GM19324 (cell line): Measurements from ENCODE around the gene MAST4.
A peak's percentile ranks its signal among the peaks of the same experiment; 100 is the strongest.

Source experiments
- ATAC-seq: cut with Tn5 transposase; IDR thresholded peaks from one replicate; pipeline ENCODE4 v1.9.1; 2021; ENCODE audit warnings: mild to moderate bottlenecking, moderate library complexity; ENCODE audit not compliant: unreplicated experiment, low FRiP score

The MAST4 gene

DNA sequence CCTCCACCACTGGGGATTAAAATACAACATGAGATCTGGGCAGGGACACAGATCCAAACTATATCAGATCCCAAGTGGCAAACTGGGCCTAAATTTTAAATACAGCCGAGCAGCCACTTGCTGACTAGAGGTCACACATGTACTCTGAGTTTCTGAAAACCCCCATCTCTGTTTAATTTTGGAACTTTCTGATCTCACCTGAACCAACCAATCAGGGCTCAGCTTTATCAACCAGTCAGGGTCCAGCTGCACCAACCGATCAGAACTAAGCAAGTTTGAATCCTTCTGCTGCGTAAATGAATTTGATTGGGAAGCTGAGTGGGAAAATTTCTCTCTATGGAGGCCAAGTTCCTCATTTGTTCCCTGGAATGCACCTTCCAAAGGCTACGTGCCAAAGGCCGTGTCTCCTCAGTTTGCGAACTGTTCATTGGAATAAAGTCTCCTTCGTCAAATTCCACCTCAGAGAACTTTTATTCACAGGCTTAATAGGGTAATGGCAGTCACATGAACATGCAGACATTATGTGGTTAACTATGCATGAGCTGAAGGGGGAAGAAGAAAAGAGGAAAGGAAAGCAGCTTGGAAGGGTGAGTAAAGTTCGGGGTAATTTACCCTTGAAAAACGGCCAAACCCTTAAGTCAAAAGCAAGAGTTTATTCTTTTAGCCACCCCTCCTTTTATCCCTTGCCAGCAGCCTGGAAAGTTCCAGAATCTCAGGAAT, 596.7 kb downstream of the MAST4 start:
- no peak for ATAC-seq

- ATAC-seq, result no peak
Observed at GRCh38 chr5:67193439-67193807, 597.2 kb downstream of the MAST4 start.

- ATAC-seq, result no peak
Observed at GRCh38 chr5:67194166-67194565, 598.0 kb downstream of the MAST4 start.

DNA sequence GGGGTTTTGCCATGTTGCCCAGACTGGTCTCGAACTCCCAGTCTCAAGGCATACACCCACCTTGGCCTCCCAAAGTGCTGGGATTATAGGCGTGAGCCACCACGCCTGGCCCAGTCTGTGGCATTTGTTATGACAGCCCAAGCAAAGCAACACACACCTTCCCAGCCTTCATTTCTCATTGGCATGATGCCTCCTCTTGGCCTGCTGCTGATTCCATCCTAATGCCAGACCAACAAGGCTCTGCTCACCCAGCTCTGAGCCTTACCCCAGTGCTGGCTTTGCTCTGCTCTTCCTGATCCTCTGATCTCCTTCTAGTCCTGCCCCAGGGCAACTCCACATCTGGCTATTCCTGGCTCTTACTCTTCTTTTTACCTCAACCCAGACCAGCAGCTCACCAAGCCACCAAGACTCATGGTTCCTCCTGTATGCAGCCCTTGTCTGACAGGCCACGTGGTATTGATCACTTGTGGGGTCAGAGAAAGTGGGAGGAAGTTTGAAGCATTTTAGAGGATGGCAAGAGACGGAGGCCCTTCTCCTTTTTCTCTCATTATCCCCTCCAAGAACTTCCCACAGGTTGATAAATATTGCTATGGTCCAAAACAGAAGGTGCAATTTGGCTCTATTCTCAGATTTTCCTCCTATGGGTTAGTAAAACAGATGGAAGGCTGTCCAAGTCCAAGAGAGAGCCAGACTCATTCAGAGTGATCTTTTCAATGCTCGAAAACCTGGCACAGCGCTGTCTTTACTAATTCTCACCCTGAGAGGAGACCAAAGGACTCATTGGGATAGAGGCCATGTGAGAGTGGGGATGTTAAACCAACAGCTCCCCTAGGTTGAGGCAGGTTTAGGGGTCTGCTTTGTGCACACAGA, 599.4 kb downstream of the MAST4 start:
- peak; percentile 47 for ATAC-seq

- ATAC-seq, result peak; percentile 46
Observed at GRCh38 chr5:67196537-67197059, 600.4 kb downstream of the MAST4 start, which contains the start of gene CD180. Gene CD180, minus strand, starts transcription at chr5:67196799. Its CDS starts 158 bp downstream, at chr5:67196641.

DNA sequence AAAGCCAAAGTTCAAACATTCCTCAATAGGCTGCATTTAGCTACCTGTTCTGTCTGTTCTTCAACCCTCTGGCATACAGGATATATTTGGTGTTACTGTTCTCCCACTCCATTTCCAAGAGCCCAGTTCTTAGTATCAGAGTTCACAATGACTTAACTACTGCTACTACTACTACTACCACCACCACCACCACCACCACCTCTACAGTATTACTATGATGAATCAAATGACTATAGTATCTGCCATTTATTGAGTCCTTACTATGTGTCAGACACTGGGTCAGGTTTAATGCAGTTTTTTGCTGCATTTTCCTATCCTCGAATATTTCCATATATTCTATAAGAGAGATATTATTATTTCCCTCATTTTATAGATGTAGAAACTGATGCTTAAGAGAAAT, 601.3 kb downstream of the MAST4 start:
- ATAC-seq, result no peak

DNA sequence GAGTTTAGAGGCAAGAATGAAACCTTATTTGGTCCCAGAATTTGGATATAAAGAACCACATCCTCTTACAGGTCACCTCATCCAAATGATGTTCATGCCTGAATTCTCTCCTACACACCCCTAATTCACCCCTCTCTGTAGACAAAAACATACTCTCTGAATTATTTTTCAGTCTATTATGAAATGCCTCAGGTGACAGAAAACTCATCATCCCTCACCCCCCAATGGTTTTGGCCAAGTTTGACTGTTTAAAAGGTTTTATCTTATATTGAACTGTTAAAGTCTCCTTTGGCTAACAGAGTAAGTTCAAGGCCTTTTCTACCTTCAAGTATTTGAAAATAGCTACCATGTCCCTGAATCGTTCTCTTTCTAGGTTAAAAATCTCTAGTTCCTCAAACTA, 602.7 kb downstream of the MAST4 start:
- ATAC-seq, result no peak

DNA sequence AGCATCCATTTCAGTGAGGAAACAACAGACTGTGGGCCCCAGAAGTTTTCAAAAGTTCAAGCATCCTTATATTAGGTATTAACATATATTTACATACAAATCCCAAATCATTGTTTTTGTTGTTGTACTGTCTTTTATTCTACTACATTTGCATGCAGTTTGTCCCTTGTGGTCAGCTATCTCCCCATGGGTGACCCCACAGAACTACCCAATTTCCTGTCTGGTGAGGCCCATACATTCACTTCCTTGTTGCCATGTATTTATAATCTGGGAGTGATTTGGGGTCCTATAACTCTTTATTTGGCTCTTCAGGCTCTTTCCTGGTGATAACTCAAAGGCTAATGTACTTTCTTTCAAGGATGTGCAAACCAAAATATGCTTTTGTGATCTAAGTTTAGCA, 603.7 kb downstream of the MAST4 start:
- no peak for ATAC-seq

GRCh38 chr5:67200809-67201562, 604.8 kb downstream of the MAST4 start:
- ATAC-seq, result no peak

DNA sequence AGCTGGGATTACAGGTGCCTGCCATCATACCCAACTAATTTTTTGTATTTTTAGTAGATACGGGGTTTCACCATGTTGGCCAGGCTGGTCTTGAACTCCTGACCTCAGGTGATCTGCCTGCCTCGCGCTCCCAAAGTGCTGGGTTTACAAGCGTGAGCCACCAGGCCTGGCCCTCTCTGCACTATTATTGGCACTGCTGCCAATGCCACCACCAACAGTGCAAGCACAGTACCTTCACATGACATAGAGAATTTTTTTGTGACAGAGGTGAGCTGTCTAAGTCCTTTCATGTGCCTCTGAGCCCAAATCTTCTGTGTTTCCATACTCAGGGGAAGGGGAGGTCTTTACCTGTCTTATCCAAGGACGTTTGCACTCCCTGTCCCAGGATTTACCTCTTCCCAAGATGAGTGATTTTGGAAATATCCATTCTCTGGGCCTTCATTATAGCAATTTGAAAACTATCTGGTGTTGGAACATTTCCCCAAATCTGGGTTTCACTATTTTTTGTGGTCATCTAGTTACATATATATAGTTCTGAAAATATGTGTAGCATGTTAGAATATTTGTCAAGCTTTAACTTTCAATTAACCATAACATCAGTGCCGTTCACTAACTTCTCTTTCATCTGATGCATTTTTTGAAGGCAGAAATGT, 605.8 kb downstream of the MAST4 start:
- ATAC-seq, result no peak

GRCh38 chr5:67202828-67203227, 606.6 kb downstream of the MAST4 start:
- no peak for ATAC-seq

GRCh38 chr5:67203701-67204074, 607.5 kb downstream of the MAST4 start:
- ATAC-seq, result no peak

DNA sequence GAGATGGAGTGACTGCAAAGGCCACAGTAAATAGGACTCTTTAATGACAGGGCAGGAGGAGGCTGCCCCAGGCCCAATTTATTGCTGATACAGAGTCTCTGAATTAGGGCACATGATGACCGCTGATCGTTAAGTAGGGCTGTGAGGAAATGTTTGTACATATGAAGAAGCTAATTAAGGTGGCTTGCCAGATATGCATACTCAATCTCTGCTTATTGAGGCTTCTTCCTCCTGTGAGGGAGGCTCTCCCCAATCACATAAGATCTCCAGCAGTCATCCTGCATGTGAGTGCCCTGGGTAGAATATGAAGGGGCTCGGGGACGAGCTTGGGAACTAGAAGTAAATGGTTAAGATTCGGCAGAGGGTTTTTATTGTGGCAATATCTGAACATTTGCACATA, 608.6 kb downstream of the MAST4 start:
- no peak for ATAC-seq

DNA sequence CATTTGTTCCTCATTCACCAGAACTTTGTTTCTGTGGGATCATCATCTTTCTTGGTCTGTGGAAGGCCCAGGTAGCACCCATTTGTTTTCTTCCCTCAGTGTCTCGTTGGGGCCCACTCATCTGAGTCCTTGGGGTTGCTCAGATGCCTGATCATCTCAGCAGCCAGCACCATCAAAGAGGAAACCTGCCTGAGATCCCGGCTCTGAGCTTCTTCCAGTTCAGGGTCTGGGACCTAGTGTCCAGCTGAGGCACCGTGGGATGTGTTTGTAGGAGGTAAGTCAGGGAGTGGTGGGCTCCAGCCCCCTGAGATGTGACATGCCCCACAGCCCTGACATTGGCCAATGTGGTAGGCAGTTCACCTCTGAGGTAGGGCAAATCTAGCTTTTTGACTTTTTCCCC, 609.8 kb downstream of the MAST4 start:
- no peak for ATAC-seq

GRCh38 chr5:67206461-67206860, 610.3 kb downstream of the MAST4 start:
- peak; percentile 41 for ATAC-seq

- ATAC-seq, result peak; percentile 87
Observed at GRCh38 chr5:67206929-67207328, 610.7 kb downstream of the MAST4 start.

- ATAC-seq, result no peak
Observed at GRCh38 chr5:67208403-67208802, 612.2 kb downstream of the MAST4 start.

GRCh38 chr5:67209141-67209771, 613.1 kb downstream of the MAST4 start:
- peak; percentile 22 for ATAC-seq

DNA sequence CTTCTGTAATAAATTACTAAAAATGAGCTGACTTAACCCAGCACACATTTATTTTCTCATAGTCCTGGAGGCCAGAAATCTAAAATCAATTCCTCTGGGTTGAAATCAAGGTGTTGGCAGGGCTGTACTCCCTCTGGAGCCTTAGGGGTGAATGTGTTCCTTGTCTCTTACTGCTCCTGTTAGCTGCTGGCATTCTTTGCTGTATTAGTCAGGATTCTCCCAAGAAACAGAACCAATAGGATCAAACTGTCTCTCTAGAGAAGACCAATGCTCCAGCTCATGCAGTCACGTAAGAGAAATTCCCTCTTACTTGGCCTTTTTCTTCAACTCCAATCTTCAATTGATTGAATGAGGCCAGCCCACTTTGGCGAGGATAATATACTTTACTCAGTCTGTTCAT, 615.7 kb downstream of the MAST4 start:
- ATAC-seq, result no peak

DNA sequence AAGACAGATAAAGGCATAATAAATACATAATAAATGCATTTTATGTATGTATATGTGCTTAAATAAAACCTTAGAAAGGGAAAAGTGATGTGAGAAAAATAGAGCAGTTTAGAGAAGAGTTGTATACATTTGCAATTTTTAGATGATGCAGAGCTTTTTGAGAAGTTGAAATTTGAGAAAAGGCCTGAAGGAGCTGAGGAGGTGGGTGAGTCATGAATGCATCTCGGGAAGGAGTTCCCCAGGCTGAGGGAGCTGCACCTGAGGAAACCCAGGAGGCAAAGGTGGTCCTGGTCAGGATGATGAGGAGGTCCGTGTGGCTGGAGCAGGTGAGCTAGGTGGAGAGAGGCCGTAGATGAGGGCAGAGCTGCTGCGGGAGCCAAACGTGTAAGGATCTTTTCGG, 617.8 kb downstream of the MAST4 start:
- no peak for ATAC-seq
